A673 (cell line): ENCODE results near the gene PANX2. TPM values are rescaled to one million over a fixed set of nuclear protein-coding genes. Genes with fewer than 3 reads are reported as not detected.

Experiments used
- BruUV-seq: library from RNA; stranded (reverse); fragments of 400-500 nt; replicated peaks from 2 replicates; lab custom pipeline; 2021; lab: Mats Ljungman, UMichigan
- CTCF ChIA-PET: fragments of 300-600 bp; sonication (Branson Sonifier 250); formaldehyde crosslinking; loops from one replicate; lab custom pipeline; 2022; ENCODE audit warnings: antibody characterized with exemption; lab: Charles Lee
- POLR2A ChIA-PET: fragments of 300-600 bp; sonication (Branson Sonifier 250); formaldehyde crosslinking; loops from one replicate; lab custom pipeline; 2022; ENCODE audit warnings: antibody characterized with exemption; ENCODE audit not compliant: low non-redundant PET; lab: Charles Lee
- DNase-seq: peaks from one replicate; pipeline ENCODE4 v3.0.0-alpha.2; 2015; ENCODE audit warnings: low spot score
- H3K27ac ChIP-seq: fragments of 200-600 bp; sonication (generic); 2 replicates; pipeline ENCODE4 v1.5.1; 2016; ENCODE audit warnings: mixed run types, low read depth, mild to moderate bottlenecking, mixed read lengths, antibody characterized with exemption, low read length; ENCODE audit not compliant: poor library complexity, severe bottlenecking
- H3K27me3 ChIP-seq: fragments of 200-600 bp; sonication (generic); replicated peaks from 2 replicates; pipeline ENCODE4 v1.6.1; 2017; ENCODE audit warnings: mixed run types, low read depth, mild to moderate bottlenecking, mixed read lengths, antibody characterized with exemption, low read length; ENCODE audit not compliant: insufficient read depth, poor library complexity
- H3K36me3 ChIP-seq: fragments of 200-600 bp; sonication (generic); 2 replicates; pipeline ENCODE4 v1.6.1; 2016; ENCODE audit warnings: mixed run types, mild to moderate bottlenecking, mixed read lengths, antibody characterized with exemption, low read length; ENCODE audit not compliant: insufficient read depth, poor library complexity, severe bottlenecking
- H3K4me1 ChIP-seq: fragments of 200-600 bp; sonication (generic); 2 replicates; pipeline ENCODE4 v1.6.1; 2017; ENCODE audit warnings: mixed run types, mild to moderate bottlenecking, mixed read lengths, antibody characterized with exemption, low read length; ENCODE audit not compliant: insufficient read depth, poor library complexity, severe bottlenecking
- H3K4me3 ChIP-seq: fragments of 200-600 bp; sonication (generic); 2 replicates; pipeline ENCODE4 v1.5.1; 2016; ENCODE audit warnings: low read depth, mixed run types, mild to moderate bottlenecking, mixed read lengths, low read length; ENCODE audit not compliant: poor library complexity, severe bottlenecking
- H3K9me3 ChIP-seq: fragments of 200-600 bp; sonication (generic); 2 replicates; pipeline ENCODE4 v1.6.1; 2016; ENCODE audit warnings: mixed run types, low read depth, mild to moderate bottlenecking, mixed read lengths, antibody characterized with exemption, low read length; ENCODE audit not compliant: poor library complexity, severe bottlenecking
- CTCF ChIP-seq: fragments of 300-800, 200-600 bp; sonication (generic); conservative IDR thresholded peaks from 2 replicates; pipeline ENCODE4 v1.5.1; 2017; ENCODE audit warnings: low read depth, mild to moderate bottlenecking, antibody characterized with exemption, low read length, moderate library complexity, mixed read lengths
- EZH2 ChIP-seq: fragments of 200-600 bp; sonication (generic); IDR thresholded peaks from 2 replicates; pipeline ENCODE4 v1.6.1; 2017; ENCODE audit warnings: borderline replicate concordance, low read depth, mild to moderate bottlenecking, mixed read lengths, antibody characterized with exemption, low read length; ENCODE audit not compliant: poor library complexity, severe bottlenecking
- intact Hi-C: fragments of 100-400 bp; cut with micrococcal nuclease; formaldehyde crosslinking; loops from one replicate; pipeline ENCODE4 v1.10.0; 2022; ENCODE audit not compliant: unreplicated experiment
- total RNA-seq: library from RNA; stranded (reverse); gene quantifications from 2 replicates; pipeline ENCODE4 v1.2.3, GENCODE V29; 2021

Gene PANX2
- total RNA-seq, 1 experiment from 2014 or later: 7.6 TPM

- H3K36me3 ChIP-seq: no peaks in the 10 kb centered on the region
- POLR2A ChIA-PET: no interaction called here
- H3K27me3 ChIP-seq: no peaks in the 10 kb centered on the region
- TF ChIP-seq CTCF: no peak
- TF ChIP-seq EZH2: no peak
- no peaks in the 10 kb centered on the region for H3K9me3 ChIP-seq
- H3K4me1 ChIP-seq: peaks cover 4% of the 10 kb centered on the region
- intact Hi-C loops: no loop called here
- no TSS peak for BruUV-seq
- no peak overlapping the region for H3K27ac ChIP-seq
- no peak for DNase-seq
- CTCF ChIA-PET: interaction anchor here (0.7 kb wide), 1 partner anchor 25 kb away, joined by 4 read pairs; no protein-coding TSS in a partner anchor
- H3K4me3 ChIP-seq: peak overlapping the region; percentile 54
These were observed 1.3 kb upstream of the PANX2 start for GRCh38 chr22:50169181-50169759.

- peaks cover 4% of the 10 kb centered on the region for H3K4me1 ChIP-seq
- peak; percentile 45 for DNase-seq
- intact Hi-C loops: no loop called here
- no TSS peak for BruUV-seq
- H3K27ac ChIP-seq: no peak overlapping the region
- POLR2A ChIA-PET: no interaction called here
- TF ChIP-seq CTCF: no peak
- no peak for TF ChIP-seq EZH2
- H3K36me3 ChIP-seq: no peaks in the 10 kb centered on the region
- no peaks in the 10 kb centered on the region for H3K9me3 ChIP-seq
- CTCF ChIA-PET: no interaction called here
- H3K27me3 ChIP-seq: no peaks in the 10 kb centered on the region
- peak overlapping the region; percentile 54 for H3K4me3 ChIP-seq
These were observed 673 bp upstream of the PANX2 start for GRCh38 chr22:50169774-50170341.

GRCh38 chr22:50171319-50171964, 911 bp downstream of the PANX2 start:
- no peak for DNase-seq
- no peak for TF ChIP-seq CTCF
- no peak for TF ChIP-seq EZH2
- CTCF ChIA-PET: no interaction called here
- Histone ChIP-seq H3K36me3 (no peaks in the 10 kb centered on the region), H3K9me3 (no peaks in the 10 kb centered on the region), H3K27me3 (no peaks in the 10 kb centered on the region), H3K4me1 (peaks cover 4% of the 10 kb centered on the region), H3K27ac (no peak overlapping the region), H3K4me3 (peak overlapping the region; percentile 54)
- POLR2A ChIA-PET: no interaction called here
- intact Hi-C loops: no loop called here
- TSS peak; percentile 49 for BruUV-seq
